GM12878 (cell line): ENCODE results near the gene DTWD2. TPM values are rescaled to one million over a fixed set of nuclear protein-coding genes. Genes with fewer than 3 reads are reported as not detected.

Source experiments
- ATAC-seq: fragments of 200-7000 bp; cut with Tn5 transposase; 3 replicates; pipeline ENCODE4 v1.9.1; 2020; ENCODE audit warnings: mild to moderate bottlenecking, moderate library complexity
- BruUV-seq: library from RNA; stranded (reverse); fragments of 400-500 nt; replicated peaks from 2 replicates; lab custom pipeline; 2021; lab: Mats Ljungman, UMichigan
- CTCF ChIA-PET: fragments of 300-600 bp; sonication (Branson Sonifier 250); formaldehyde crosslinking; extraction: SDS; loops from one replicate; lab custom pipeline; 2021; ENCODE audit warnings: inconsistent platforms; lab: Yijun Ruan, JAX
- POLR2A ChIA-PET: fragments of 350-600 bp; formaldehyde crosslinking; extraction: SDS; loops from one replicate; lab custom pipeline; 2021; ENCODE audit warnings: inconsistent platforms; lab: Charles Lee
- RAD21 ChIA-PET: fragments of 300-600 bp; sonication (Branson Sonifier 250); formaldehyde crosslinking; loops from one replicate; lab custom pipeline; 2023; ENCODE audit warnings: antibody characterized with exemption; ENCODE audit not compliant: unreplicated experiment; lab: Charles Lee
- SMC1A ChIA-PET: fragments of 300-600 bp; sonication (Branson Sonifier 250); formaldehyde crosslinking; loops from one replicate; lab custom pipeline; 2023; ENCODE audit not compliant: unreplicated experiment, uncharacterized antibody; lab: Charles Lee
- DNase-seq: peaks from one replicate; pipeline ENCODE4 v3.0.0-alpha.2; 2011; ENCODE audit warnings: low read depth, low spot score
- FAIRE-seq: peaks from 3 replicates; lab custom pipeline; 2011; peaks lifted over from hg19 to GRCh38; lab: Jason Lieb, UNC
- H2AFZ ChIP-seq: 2 replicates; pipeline ENCODE4 v1.6.0; 2011; ENCODE audit warnings: low read depth, low read length, control low read depth; ENCODE audit not compliant: control insufficient read depth
- H3K27ac ChIP-seq: 2 replicates; pipeline ENCODE4 v1.5.1; 2011; ENCODE audit warnings: control low read depth; ENCODE audit not compliant: control insufficient read depth, insufficient read depth
- H3K27me3 ChIP-seq, 2 experiments: replicated peaks in 1 of 2; 2 replicates each; pipeline versions ENCODE4 v1.6.0 to v1.6.1; 2011; ENCODE audit warnings: low read length in 1 of 2; ENCODE audit not compliant: control insufficient read depth in 2 of 2, insufficient read depth in 2 of 2
- H3K36me3 ChIP-seq, 2 experiments: 2 replicates each; pipeline ENCODE4 v1.5.1; 2011; ENCODE audit warnings: low read length in 1 of 2; ENCODE audit not compliant: control insufficient read depth in 2 of 2, insufficient read depth in 2 of 2
- H3K4me1 ChIP-seq: 2 replicates; pipeline ENCODE4 v1.6.1; 2011; ENCODE audit warnings: mild to moderate bottlenecking, low read length, moderate library complexity, mixed read lengths; ENCODE audit not compliant: control insufficient read depth, insufficient read depth
- H3K4me2 ChIP-seq: 2 replicates; pipeline ENCODE4 v1.6.0; 2011; ENCODE audit warnings: control low read depth; ENCODE audit not compliant: control insufficient read depth, insufficient read depth
- H3K4me3 ChIP-seq: fragments of 200-600 bp; sonication (generic); 2 replicates; pipeline ENCODE4 v1.5.1; 2016
- H3K79me2 ChIP-seq: 2 replicates; pipeline ENCODE4 v1.6.0; 2011; ENCODE audit warnings: low read length; ENCODE audit not compliant: control insufficient read depth, insufficient read depth
- H3K9ac ChIP-seq: 2 replicates; pipeline ENCODE4 v1.8.0; 2011; ENCODE audit warnings: low read length, control low read depth, mixed read lengths; ENCODE audit not compliant: control insufficient read depth, insufficient read depth
- H3K9me3 ChIP-seq: replicated peaks from 3 replicates; pipeline ENCODE4 v1.5.1; 2011; ENCODE audit warnings: mild to moderate bottlenecking, low read length; ENCODE audit not compliant: control insufficient read depth, insufficient read depth
- H4K20me1 ChIP-seq: 2 replicates; pipeline ENCODE4 v1.6.0; 2011; ENCODE audit not compliant: control insufficient read depth, insufficient read depth
- HDAC6 ChIP-seq: fragments of 200-600 bp; sonication (generic); IDR thresholded peaks from one replicate; pipeline ENCODE4 v1.8.0; 2017; ENCODE audit warnings: antibody characterized with exemption; ENCODE audit not compliant: unreplicated experiment
- IKZF2 ChIP-seq, 2 experiments: fragments of 450-650 bp; IDR thresholded peaks; 2 replicates each; pipeline ENCODE4 v1.6.1; 2017; ENCODE audit warnings: mild to moderate bottlenecking in 2 of 2, moderate library complexity in 2 of 2
- MLLT1 ChIP-seq: fragments of 450-650 bp; IDR thresholded peaks from 2 replicates; pipeline ENCODE4 v1.6.1; 2016; ENCODE audit warnings: mild to moderate bottlenecking
- MTA2 ChIP-seq: fragments of 450-650 bp; IDR thresholded peaks from 2 replicates; pipeline ENCODE4 v1.6.1; 2016; ENCODE audit warnings: low read depth, mild to moderate bottlenecking, moderate library complexity
- NFYB ChIP-seq: IDR thresholded peaks from 2 replicates; pipeline ENCODE4 v1.6.1; 2011; ENCODE audit warnings: low read depth, mild to moderate bottlenecking, low read length, improper control_type of control experiment, moderate library complexity; ENCODE audit not compliant: insufficient read depth
- RAD51 ChIP-seq: fragments of 450-650 bp; IDR thresholded peaks from 2 replicates; pipeline ENCODE4 v1.6.1; 2016; ENCODE audit warnings: moderate library complexity, mild to moderate bottlenecking, inconsistent platforms
- RBBP5 ChIP-seq: fragments of 200-600 bp; sonication (generic); conservative IDR thresholded peaks from 2 replicates; pipeline ENCODE4 v1.6.1; 2016
- ZBTB40 ChIP-seq: fragments of 450-650 bp; IDR thresholded peaks from 2 replicates; pipeline ENCODE4 v1.6.1; 2016; ENCODE audit warnings: mild to moderate bottlenecking, moderate library complexity, borderline replicate concordance
- WGBS: methylation state at CpG from one replicate; pipeline ENCODE4 v1.1.6; 2016; ENCODE audit warnings: low lambda C conversion rate; ENCODE audit not compliant: insufficient replicate concordance, insufficient coverage; ENCODE audit errors: missing lambda C conversion rate; 5-methylcytosine and 5-hydroxymethylcytosine counted together
- in situ Hi-C: fragments of 300-500 bp; cut with MboI; formaldehyde crosslinking; loops from 9 replicates; pipeline ENCODE4 v1.14.3; 2018; ENCODE audit warnings: mixed read lengths
- intact Hi-C: fragments of 100-400 bp; cut with micrococcal nuclease; formaldehyde crosslinking; loops from one replicate; pipeline ENCODE4 v1.14.2; 2022; ENCODE audit not compliant: unreplicated experiment
- polyA plus RNA-seq, 11 experiments: library from polyadenylated mRNA; depleted of rRNA in 4 of 11; unstranded in 6 of 11; stranded (reverse) in 5 of 11; fragments of >200 nt; fragmentation: Nextera tagmentation in 4 of 11; fragmentation: Illumina TruSeq in 1 of 11; extraction: Ambion mirVana in 4 of 11; extraction: Trizol in 1 of 11; gene quantifications; 1 replicate in 1 of 11; 2 replicates in 10 of 11; pipeline versions ENCODE4 v1.2.1 to v1.2.3, GENCODE V29; 2011 to 2016; ENCODE audit warnings: inconsistent platforms in 2 of 11, missing spikeins in 2 of 11, low read depth in 1 of 11
- total RNA-seq, 4 experiments: library from RNA; depleted of rRNA in 3 of 4; stranded (reverse); fragments of >200 nt in 3 of 4; fragmentation: Illumina TruSeq in 1 of 4; extraction: Trizol in 1 of 4; gene quantifications; 2 replicates each; pipeline versions ENCODE4 v1.2.1 to v1.2.3, GENCODE V29; 2013 to 2021

The DTWD2 gene
- total and polyA plus RNA-seq, 10 of the 15 experiments (the other 5 are each of a cell fraction or from before 2014, with no cell fraction given), result 0.93 to 8.4 (median 5.1) TPM

GRCh38 chr5:118988866-118989180, 476 bp upstream of the DTWD2 start:
- ATAC-seq (no peak), FAIRE-seq (no peak), DNase-seq (no peak)
- peak overlapping the region; percentile 74 for H3K4me3 ChIP-seq
- H3K79me2 ChIP-seq, result peaks cover 7% of the 10 kb centered on the region
- no TSS peak for BruUV-seq
- peak overlapping the region; percentile 99 for H3K4me2 ChIP-seq
- WGBS, result 36% methylated on average over 9 of the region's 9 CpGs
- no peaks in the 10 kb centered on the region for H3K27me3 ChIP-seq
- in situ Hi-C loops, result loop anchor here (5.0 to 25.0 kb wide), 3 partner anchors 423 to 1473 kb away; partner anchors contain the start of gene PRR16
- peak overlapping the region; percentile 97 for H2AFZ ChIP-seq
- CTCF ChIA-PET, result interaction anchor here (0.7 to 6.9 kb wide), 34 partner anchors 9 to 481 kb away, joined by 3 to 112 read pairs (median 5); partner anchors contain the start of gene DMXL1
- peak overlapping the region; percentile 75; the same call in 1 of the 2 replicates for H3K27ac ChIP-seq
- intact Hi-C loops, result loop anchor here (1.0 to 5.0 kb wide), 10 partner anchors 28 to 538 kb away; partner anchors contain the start of gene DMXL1
- TF ChIP-seq NFYB, result 0 out of 2 replicates have a peak, but pooled peaks have one; percentile 0
- 0 out of 2 replicates have a peak, but pooled peaks have one; percentile 19 for TF ChIP-seq MTA2
- 0 out of 4 replicates have a peak, but pooled peaks of 1 of the 2 experiments have one; percentile 3 for TF ChIP-seq IKZF2 (IDR thresholded peaks at IDR 0.05)
- TF ChIP-seq ZBTB40, result peak; percentile 41; the same call in 1 of the 2 replicates
- TF ChIP-seq RBBP5, result no peak
- no peak for TF ChIP-seq HDAC6
- TF ChIP-seq RAD51, result 0 out of 2 replicates have a peak, but pooled peaks have one; percentile 12
- TF ChIP-seq MLLT1, result peak; percentile 80
- POLR2A ChIA-PET, result interaction anchor here (1.1 to 5.1 kb wide), 4 partner anchors 31 to 423 kb away, joined by 3 to 20 read pairs (median 4); no protein-coding TSS in a partner anchor
- SMC1A ChIA-PET, result interaction anchor here (0.6 to 7.4 kb wide), 29 partner anchors 12 to 740 kb away, joined by 3 to 86 read pairs (median 5); partner anchors contain the start of genes DMXL1 and HSD17B4
- H3K9me3 ChIP-seq, result no peaks in the 10 kb centered on the region
- H3K36me3 ChIP-seq, result no peaks in the 10 kb centered on the region
- peak overlapping the region; percentile 61 for H3K9ac ChIP-seq
- H4K20me1 ChIP-seq, result no peaks in the 10 kb centered on the region
- H3K4me1 ChIP-seq, result peaks cover 7% of the 10 kb centered on the region; the same call in 1 of the 2 replicates
- RAD21 ChIA-PET, result interaction anchor here (0.6 to 4.0 kb wide), 25 partner anchors 9 to 481 kb away, joined by 3 to 80 read pairs (median 5); partner anchors contain the start of gene DMXL1
